Ramos (cell line): ENCODE results near the gene SLC4A3.

Source experiments
- in situ Hi-C: fragments of 300-500 bp; cut with MboI; formaldehyde crosslinking; loops from one replicate; pipeline ENCODE4 v1.14.3; 2022; ENCODE audit warnings: low sequenced_read_pairs; ENCODE audit not compliant: unreplicated experiment

The SLC4A3 gene, protein sequence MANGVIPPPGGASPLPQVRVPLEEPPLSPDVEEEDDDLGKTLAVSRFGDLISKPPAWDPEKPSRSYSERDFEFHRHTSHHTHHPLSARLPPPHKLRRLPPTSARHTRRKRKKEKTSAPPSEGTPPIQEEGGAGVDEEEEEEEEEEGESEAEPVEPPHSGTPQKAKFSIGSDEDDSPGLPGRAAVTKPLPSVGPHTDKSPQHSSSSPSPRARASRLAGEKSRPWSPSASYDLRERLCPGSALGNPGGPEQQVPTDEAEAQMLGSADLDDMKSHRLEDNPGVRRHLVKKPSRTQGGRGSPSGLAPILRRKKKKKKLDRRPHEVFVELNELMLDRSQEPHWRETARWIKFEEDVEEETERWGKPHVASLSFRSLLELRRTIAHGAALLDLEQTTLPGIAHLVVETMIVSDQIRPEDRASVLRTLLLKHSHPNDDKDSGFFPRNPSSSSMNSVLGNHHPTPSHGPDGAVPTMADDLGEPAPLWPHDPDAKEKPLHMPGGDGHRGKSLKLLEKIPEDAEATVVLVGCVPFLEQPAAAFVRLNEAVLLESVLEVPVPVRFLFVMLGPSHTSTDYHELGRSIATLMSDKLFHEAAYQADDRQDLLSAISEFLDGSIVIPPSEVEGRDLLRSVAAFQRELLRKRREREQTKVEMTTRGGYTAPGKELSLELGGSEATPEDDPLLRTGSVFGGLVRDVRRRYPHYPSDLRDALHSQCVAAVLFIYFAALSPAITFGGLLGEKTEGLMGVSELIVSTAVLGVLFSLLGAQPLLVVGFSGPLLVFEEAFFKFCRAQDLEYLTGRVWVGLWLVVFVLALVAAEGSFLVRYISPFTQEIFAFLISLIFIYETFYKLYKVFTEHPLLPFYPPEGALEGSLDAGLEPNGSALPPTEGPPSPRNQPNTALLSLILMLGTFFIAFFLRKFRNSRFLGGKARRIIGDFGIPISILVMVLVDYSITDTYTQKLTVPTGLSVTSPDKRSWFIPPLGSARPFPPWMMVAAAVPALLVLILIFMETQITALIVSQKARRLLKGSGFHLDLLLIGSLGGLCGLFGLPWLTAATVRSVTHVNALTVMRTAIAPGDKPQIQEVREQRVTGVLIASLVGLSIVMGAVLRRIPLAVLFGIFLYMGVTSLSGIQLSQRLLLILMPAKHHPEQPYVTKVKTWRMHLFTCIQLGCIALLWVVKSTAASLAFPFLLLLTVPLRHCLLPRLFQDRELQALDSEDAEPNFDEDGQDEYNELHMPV

DNA sequence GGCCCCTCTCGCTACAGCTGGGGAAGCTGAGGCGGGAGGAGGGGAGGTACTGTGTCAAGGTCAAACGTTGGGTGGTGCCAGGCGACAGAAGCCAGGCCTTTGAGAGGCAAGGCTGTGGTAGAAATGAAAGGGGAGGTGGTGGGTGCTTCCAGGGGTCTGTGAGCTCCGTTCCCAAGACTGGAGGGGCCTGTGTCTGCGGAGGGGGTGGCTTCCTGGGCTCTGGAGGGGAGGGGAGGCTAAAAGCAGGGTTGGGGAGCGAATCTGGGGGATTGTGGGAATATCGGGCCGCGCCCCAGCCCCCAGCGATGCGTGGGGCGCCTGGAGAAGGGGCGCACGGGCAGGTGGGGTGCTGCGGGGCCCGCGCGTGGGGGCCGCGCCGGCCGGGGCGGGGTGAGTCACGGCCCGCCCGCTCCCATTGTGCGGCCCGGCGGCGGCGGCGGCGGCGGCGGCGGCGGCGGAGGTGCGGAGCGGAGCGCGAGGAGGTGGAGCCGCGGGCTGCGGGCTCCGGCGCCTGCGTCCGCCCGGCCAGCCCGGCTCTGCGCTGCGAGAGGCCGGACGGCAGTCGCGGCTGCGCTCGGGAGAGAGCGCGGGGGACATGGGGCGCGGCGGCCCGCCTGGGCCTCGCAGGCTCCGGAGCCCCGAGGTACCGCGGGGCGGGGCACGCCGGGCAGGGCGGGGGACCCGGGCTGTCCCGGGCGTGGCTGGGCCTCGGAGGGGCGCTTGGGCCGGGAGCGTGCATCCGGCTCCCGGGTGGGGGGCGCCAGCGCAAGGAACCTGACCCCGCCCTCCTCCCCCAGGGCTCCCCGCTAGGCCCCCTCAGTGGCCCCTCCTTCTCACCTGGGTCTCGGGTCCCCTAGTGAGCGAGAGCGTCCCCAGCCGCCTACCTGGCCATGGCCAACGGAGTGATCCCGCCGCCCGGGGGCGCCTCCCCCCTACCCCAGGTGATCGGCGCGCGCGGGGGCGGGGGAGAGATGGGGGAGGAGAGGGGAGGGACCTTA is at the start of gene SLC4A3:
Gene SLC4A3, plus strand, starts transcription at position 528 of the 998 bp plus-strand sequence. Its CDS starts 363 bp downstream, at position 891.
- in situ Hi-C loops = no loop called here

DNA sequence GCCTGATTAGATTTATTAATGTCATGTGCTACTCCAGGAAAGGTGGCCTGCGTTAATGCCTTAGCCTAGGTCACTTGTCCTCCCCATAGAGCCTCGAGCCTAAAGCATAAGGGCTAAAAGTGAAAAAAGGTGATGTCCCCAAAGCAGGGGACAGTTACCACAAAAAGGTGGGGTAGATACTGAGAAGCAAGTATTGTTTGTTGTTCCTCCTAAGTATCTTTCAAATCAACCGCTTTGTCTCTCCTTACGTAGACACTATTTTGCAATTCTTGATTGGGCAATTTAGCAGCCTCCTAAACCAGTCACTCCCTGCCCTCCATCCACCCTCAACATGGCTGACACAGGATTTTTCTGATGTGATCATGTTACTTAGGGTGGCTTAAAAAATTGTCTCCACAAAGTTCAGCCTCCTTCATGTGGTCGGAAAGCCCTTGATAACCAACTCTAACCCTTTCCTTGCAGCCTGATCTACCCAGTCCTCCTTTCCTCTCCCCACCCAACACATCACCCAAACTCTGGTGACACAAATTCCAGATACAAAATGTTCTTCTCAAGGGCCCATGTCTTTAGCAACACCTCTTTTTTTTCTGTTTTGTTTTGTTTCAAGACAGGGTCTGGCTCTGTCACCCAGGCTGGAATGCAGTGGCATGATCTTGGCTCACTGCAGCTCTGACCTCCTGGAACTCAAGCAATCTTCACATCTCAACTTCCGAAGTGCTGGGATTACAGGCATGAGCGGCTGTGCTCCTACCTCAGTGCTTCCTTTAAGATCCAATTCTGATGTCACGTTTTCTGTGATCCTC is 48.4 kb upstream of the SLC4A3 start:
- in situ Hi-C loops = no loop called here

DNA sequence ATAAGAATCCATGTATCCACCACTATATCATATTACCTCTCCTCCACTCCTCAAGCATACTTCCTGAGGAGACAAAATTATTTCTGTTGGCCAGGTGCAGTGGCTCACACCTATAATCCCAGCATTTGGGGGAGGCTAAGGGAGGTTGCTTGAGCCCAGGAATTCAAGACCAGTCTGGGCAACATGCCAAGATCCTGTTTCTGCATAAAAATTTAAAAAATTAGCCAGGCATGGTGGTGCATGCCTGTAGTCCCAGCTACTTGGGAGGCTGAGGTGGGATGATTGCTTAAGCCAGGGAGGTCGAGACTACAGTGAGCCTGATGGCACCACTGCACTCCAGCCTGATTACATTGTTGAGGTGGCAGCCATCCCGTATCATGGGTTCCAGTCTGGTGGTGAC is 46.1 kb upstream of the SLC4A3 start:
- in situ Hi-C loops = no loop called here

DNA sequence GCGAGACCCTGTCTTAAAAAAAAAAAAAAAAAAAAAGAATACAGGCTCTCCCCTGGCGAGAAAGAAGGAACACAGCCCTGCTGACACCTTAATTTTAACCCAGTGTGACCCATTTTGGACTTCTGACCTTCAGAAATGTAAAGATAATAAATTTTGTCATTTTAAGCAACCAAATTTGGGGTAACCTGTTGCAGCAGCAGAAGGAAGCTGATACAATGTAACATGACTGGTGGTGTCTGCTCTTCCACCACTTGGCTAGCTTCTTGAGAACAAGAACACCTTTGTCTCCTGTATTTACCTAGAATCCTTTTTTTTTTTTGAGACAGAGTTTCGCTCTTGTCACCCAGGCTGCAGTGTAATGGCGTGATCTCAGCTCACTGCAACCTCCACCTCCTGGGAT is 36.3 kb upstream of the SLC4A3 start:
- in situ Hi-C loops = no loop called here

DNA sequence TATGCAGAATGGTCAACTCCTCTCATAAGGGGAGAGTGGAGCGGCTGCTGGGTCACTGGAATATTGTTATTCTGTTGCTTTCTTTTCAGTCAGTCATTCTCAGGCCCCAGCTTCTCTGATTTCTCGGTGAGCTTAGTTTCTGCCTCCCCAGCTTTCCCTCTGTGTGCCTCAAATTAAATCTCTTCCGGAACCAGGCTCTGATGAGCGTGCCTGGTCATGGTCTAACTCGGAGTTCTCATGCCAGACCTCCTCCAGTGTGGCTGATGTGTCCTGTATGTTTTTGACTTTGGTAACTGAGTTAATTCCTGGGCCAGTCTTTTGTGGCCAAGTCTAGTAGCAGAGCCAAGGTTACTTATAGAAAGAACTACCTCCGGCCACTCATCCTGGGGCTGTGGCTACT is 34.7 kb upstream of the SLC4A3 start:
- in situ Hi-C loops = no loop called here

DNA sequence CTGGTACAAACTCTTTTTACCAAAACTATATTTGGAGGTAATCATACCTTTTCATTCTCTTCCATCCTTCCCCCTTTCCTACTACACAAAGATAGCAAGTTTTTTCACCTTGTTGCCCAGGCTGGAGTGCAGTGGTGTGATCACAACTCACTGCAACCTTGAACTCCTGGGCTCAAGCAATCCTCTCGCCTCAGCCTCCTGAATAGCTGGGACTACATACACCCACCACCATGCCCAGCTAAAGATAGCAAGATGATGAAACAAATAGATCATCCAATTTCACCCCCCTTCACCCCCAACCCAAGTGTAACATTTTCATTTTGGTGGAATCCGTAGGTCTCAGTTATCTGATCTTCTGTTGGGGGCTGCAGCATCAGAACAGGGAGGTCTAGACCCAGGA is 34.3 kb upstream of the SLC4A3 start:
- in situ Hi-C loops = no loop called here

DNA sequence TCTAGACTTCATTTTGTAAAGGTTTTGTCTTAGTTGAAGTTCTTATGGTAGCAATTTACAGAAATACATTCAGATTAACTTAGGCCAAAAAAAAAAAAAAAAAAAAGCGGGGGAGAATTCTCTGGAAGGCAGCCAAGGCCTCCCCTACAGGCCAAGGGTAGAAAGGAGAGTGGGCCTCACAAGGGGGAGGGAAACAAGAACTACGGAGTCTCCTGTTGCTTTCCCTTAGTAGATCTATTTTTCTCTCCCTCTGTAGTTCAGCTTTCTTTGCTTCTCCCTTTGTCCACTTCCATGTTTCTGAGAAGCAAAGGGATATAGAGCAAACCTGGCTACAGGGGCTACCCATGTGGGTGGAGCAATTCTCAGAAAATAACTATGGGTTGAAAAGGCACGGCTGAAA is 32.2 kb upstream of the SLC4A3 start:
- in situ Hi-C loops = no loop called here

DNA sequence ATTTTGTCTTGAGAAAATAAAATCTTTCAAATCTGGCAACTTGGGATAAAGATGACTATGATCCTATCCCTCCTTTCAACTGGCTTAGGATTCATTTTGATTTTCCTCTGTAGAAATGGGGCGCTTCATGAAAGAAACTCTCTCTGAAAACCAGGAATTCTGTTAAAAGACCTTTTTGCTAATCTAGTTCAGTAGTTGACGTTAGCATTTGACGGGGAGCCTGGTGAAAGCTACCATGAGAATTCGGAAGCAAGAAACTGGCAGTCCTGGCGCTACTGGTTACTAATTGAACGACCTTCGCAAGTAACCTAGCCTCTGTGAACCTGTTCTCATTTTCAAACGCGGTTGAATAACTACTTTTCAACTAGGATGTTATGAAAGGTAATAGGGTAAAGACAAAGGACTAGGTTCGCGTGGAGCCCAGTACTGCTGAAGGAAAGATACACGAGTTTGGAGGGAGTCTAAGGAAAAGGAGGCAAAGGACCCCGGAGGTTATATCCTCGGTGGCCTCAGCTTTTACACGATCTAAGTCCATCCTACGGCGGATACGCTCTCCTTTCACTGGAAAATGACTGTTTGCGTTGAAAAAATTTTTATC is 30.4 kb upstream of the SLC4A3 start:
- in situ Hi-C loops = no loop called here

DNA sequence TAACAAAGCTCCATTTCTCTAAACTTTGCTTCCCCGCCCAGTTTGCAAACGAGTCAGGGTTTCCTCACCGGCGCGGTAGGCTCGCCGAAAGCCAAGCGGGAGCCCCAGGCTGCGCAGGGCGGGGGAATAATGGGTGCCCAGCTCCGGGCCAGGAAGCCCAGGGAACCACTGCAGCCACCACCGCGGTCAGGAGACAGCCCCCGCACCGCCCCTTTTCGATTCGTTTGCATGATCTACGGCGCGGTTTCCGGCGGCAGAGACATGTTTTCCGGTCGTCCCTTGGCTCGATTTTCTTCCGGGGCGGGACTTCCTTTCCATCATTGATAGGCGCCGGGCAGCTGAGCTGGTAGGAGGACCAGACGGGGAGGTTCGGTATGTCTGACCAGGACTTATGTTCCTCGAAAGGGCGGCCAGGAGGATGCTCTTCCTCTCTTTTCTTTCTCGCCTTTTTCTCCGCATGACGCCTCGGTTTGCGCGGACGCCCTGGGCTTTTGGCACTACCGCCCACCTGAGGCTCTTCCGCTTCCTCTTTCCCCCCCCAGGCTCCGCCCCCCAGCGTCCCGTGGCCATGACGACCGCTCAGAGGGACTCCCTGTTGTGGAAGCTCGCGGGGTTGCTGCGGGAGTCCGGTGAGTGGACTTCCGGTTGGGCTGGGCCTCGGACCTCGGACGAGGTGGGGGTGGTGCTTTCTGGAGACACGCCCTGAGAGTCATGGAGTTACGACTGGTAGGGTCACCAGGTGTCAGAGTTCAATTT is 29.7 kb upstream of the SLC4A3 start, which contains the start of gene STK11IP:
Gene STK11IP, plus strand, starts transcription at position 306 of the 756 bp plus-strand sequence. Its CDS starts 263 bp downstream, at position 569.
- in situ Hi-C loops = no loop called here

DNA sequence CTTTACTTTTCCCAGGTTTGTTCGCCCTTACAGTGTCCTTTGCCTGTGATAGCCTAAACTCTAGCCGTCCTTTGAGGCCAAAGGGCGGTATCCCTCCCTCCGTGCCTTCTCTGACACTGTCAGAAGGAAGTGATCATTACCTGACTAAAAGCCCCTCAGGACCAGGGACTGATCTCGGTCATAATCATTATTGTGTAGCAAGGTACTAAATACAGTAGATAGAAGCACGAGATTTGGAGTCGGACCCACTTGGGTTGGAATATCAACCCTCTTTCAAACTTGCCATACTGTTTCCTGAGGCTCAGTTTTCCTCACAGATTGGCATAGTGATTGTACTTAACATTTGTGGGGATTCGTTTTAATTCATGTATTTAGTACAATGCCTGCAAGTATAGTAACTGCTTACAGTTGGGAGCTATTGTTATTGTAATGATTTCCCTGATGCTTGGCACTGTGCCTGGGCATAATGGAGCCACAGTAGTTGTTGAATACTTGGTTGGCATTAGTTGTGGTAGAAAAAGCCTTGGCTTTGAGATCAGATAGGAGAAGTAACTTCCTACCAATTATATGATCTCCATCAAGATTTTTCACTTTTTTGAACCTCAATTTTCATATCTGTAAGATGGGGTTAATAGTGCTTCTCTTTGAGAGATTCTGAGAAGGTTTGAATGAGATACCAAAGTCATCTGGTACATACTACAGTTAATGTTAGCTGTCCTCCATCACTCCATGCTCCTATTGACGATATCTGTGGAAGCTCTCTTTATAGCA is 28.9 kb upstream of the SLC4A3 start:
- in situ Hi-C loops = no loop called here

DNA sequence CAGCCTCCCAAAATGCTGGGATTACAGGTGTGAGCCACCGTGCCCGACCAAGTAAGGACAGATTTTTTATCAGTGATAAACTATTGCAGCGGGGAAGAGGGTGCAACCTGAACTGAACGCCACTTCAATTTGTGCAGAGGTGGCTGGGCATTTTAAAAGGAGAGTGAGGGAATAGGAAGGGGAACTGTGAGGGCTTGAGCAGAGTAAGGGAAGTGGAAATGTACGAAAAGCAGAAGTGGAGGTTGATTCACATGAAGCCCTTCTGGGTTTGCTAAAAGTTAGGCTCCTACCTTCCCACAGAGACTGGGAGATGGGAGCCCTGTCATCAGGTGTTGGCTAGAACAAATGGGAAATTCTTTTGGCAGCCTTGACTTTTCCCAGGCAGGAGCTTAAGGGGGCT is 23.7 kb upstream of the SLC4A3 start:
- in situ Hi-C loops = no loop called here

DNA sequence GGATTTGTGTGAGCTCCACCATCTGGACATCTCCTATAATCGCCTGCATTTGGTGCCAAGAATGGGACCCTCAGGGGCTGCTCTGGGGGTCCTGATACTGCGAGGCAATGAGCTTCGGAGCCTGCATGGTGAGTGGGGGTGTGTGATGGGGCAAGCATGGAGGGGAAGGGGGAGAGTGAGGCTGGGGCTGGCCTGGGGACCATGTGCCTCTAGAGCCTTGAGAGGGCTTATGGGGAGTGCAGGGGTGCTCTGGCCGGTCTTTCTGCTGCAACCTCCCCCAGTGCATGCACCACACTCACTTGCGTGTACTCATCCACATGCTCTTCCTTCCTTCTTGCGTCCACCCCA is 21.8 kb upstream of the SLC4A3 start:
- in situ Hi-C loops = no loop called here

DNA sequence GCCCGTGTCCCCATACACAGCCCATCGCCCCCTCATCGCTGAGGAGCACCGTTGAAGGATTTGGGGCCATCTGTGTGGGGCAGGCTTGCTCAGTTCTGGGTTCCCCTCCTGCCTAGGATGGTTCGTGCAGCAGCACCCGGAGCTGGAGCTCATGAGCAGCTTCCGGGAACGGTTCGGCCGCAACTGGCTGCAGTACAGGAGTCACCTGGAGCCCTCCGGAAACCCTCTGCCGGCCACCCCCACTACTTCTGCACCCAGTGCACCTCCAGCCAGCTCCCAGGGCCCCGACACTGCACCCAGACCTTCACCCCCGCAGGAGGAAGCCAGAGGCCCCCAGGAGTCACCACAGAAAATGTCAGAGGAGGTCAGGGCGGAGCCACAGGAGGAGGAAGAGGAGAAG is 19.5 kb upstream of the SLC4A3 start:
- in situ Hi-C loops = no loop called here

DNA sequence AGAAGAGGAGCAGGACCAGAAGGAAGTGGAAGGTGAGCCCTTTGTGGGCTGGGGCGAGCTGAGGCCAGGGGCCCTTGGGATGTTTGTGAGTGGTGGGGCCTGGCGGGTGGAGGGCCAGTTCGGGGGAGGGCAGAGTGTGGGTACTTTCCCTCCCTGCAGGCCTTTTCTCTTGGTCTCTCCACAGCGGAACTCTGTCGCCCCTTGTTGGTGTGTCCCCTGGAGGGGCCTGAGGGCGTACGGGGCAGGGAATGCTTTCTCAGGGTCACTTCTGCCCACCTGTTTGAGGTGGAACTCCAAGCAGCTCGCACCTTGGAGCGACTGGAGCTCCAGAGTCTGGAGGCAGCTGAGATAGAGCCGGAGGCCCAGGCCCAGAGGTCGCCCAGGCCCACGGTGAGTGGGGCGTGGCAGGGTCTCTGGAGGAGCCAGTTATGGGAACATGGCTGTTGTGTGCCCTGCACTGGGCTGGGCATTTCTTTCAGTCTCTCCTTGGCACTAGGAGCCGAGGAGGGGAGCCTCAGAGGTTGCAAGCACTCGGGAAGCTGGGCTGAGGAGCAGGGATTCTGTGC is 18.9 kb upstream of the SLC4A3 start:
- in situ Hi-C loops = no loop called here

DNA sequence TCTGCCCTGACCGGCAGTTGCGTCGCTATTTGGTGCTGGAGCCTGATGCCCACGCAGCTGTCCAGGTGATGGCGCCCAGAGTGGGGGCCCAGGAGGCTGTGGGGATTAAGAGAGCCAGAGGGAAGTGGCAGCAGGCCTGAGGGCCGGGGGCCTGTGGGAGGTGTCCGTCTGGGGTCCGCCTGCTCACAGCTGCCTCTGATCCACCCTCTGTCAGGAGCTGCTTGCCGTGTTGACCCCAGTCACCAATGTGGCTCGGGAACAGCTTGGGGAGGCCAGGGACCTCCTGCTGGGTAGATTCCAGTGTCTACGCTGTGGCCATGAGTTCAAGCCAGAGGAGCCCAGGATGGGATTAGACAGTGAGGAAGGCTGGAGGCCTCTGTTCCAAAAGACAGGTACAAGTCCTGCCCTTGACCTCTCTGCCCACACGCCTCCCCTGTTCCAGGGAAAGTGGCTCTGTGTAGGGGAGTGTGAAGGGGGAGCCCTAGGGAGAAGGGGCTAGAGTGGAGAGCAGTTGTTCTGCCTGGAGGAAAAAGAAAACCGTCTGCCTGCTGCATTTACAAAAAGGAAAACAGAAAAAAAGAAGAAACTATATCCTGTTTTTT is 18.2 kb upstream of the SLC4A3 start:
- in situ Hi-C loops = no loop called here

DNA sequence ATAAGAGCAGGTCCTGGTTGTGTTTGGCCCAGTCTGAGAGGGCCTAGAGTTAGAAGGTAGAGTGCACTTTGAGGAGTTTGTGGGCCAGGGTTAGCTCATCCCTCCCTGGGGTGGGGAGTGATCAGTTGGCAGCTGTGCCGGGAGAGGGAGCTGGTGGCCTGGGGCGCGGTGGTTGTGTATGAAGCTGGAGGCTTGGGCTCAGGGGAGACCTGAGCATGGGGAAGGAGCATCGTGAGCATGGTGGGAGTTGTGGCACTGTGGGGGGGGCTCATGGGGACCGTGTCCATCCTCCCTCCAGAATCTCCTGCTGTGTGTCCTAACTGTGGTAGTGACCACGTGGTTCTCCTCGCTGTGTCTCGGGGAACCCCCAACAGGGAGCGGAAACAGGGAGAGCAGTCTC is 16.1 kb upstream of the SLC4A3 start:
- in situ Hi-C loops = no loop called here
